KOPT-K1 (cell line): ENCODE results near the gene KCNQ5.

ENCODE experiments used
- H3K27ac ChIP-seq: fragments of 200-600 bp; sonication (generic); 2 replicates; pipeline ENCODE4 v1.5.1; 2016; ENCODE audit warnings: antibody characterized with exemption, mild to moderate bottlenecking, low read depth, low read length; ENCODE audit not compliant: poor library complexity, severe bottlenecking
- H3K36me3 ChIP-seq: fragments of 200-600 bp; sonication (generic); 2 replicates; pipeline ENCODE4 v1.5.1; 2017; ENCODE audit warnings: antibody characterized with exemption, mild to moderate bottlenecking, low read length, moderate library complexity; ENCODE audit not compliant: insufficient read depth
- H3K9me3 ChIP-seq: fragments of 200-600 bp; sonication (generic); 2 replicates; pipeline ENCODE4 v1.5.1; 2017; ENCODE audit warnings: antibody characterized with exemption, low read length, mild to moderate bottlenecking; ENCODE audit not compliant: insufficient read depth, poor library complexity, severe bottlenecking

The KCNQ5 gene

DNA sequence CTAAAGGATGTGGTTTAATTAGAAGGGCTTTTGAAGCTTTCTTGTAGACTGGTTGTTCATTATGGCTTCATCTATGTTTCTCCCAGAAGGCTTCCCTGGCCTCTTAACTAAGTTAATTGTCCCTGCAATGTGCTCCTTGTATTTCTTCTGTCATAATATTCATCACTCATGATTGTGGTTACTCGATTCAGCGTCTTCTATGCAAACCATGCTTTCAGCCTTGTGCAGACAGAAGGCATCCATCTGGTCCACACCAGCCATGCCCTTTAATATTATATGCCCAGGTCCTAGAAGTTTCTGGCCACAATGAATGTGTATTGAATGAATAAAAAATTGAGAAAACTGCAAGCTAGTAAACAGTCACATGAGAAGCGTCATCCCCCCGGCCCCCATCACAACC is 440.3 kb downstream of the KCNQ5 start:
- Histone ChIP-seq H3K27ac (no peak overlapping the region), H3K9me3 (no peaks in the 10 kb centered on the region), H3K36me3 (no peaks in the 10 kb centered on the region)

DNA sequence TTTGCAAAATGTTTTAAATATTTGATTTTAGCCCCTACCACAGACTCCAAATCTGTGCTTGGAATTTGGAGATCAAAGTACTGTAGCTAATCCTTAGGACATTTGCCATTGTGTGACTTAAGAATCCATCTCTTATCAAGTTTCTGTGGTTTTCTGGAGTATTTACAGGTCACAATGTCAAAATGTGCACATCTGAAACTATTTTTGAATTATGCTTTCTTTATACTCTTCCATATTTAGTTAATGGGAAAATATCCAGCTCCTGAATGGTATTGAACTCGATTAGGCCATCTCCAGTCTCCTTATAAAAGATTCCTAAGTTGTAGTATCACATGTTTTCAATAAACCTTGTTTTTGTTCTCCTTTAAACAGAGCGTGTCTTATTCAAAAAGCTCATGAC is 441.0 kb downstream of the KCNQ5 start:
- Histone ChIP-seq H3K27ac (no peak overlapping the region), H3K9me3 (no peaks in the 10 kb centered on the region), H3K36me3 (no peaks in the 10 kb centered on the region)

DNA sequence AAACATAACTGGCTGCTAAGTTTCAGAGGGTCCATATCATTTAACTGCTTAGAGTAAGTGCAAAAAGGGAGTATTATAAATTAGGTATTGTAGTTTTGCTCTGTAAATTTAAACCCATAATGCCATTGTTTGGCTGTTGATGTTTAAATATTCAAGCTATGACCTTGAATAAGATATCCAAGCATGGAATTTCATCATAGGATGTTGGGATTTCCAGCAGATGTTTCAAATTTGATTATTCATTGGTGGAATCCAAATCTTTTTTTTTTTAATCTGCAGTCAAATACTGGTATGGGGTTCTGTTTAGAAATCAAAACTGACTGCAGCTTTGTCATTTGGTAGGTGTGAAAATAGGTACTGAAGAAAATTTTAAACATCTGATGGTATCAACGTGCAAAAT is 442.4 kb downstream of the KCNQ5 start:
- H3K36me3 ChIP-seq: no peaks in the 10 kb centered on the region
- no peaks in the 10 kb centered on the region for H3K9me3 ChIP-seq
- H3K27ac ChIP-seq: no peak overlapping the region

DNA sequence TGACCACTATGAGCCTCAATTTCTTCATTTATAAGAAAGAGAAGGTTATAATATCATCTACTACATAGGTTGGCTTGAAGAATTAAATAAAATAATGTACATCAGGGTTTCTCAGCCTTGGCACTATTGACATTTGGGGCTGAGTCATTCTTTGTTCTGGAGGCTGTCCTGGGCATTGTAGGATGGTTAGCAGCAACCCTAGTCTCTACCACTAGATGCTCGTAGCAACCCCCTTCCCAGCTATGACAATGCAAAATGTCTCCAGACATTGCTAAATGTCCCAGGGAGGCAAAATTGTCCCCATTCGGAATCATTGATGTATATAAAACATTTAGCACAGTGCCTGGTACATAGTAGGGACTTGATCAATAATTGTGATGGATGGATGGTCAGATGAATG is 451.4 kb downstream of the KCNQ5 start:
- H3K27ac ChIP-seq: no peak overlapping the region
- no peaks in the 10 kb centered on the region for H3K36me3 ChIP-seq
- H3K9me3 ChIP-seq: no peaks in the 10 kb centered on the region

DNA sequence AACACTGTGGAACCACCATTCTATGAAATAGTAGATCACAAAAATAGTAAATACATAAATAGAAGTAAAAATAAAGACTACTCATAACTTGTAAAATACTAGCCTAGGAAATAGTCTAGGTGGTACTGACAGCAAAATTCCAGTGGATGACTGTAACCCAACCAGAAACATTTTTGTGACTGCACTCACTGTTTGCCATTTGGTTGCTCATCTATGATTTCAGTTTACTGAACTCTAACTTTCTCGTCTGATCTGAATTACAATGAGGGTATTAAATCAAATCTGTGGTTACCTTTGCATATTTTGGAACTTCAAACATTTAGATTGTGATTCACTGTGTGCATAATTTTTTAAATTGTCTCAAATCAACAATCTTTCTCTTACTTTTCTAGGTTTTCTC is 452.3 kb downstream of the KCNQ5 start:
- Histone ChIP-seq H3K27ac (no peak overlapping the region), H3K9me3 (no peaks in the 10 kb centered on the region), H3K36me3 (no peaks in the 10 kb centered on the region)

DNA sequence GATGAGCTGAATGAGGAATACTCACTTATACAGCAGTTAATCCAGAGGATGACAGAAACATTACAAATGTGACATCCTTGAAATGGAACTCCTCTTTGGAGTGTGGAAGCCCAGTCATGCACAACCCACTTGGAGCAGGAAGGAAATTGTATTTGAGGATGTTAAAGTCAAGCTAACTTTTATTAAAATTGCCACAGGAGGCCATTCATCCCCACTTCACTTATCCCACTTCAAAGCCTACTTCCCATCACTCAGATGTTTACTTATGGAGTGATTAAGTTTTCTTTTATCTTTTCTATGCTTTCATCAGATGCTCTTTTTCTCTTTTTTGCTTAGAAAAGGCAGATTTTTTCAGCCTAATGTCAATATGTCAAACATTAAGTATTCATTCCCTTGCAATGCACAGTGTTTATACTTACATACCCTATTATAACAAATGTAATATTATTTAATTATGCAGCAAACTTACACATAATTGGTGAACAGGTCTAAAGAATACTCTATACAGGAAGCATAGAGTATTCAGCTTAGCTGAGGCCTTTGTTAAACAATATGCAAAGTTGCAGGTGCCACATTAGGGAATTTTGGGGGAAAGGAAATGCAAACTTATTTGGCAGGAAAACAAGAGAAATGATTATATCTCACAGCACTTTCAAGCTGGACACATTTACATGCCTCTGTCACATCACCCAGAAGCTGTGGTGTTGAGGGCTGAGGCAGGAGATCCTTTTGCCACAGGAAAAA is 454.5 kb downstream of the KCNQ5 start:
- no peaks in the 10 kb centered on the region for H3K9me3 ChIP-seq
- H3K27ac ChIP-seq: no peak overlapping the region
- H3K36me3 ChIP-seq: no peaks in the 10 kb centered on the region

DNA sequence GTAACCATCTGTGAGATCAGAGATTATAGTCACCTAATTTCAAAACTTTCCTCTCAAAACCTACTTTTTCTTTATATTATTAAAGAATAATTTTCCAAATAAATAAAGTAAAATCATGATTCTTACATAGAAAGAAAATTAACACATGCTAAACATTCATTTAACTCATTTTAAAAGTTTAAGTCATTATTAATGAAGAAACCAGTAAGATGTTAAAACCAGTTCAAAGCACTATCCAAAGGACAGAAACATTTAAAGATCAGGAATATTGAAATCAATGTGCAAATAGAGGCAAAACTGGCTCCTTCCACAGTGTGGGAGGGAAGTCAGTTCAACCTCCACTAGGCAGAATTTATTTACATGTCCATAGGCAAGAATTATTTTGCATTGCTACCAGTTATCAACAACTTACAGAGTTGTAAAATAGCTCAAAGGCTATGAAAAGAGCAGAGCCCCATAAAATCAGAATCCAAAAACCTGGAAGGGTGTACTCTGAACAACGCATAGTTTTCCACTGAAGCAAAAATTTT is 456.5 kb downstream of the KCNQ5 start:
- no peaks in the 10 kb centered on the region for H3K36me3 ChIP-seq
- no peaks in the 10 kb centered on the region for H3K9me3 ChIP-seq
- H3K27ac ChIP-seq: no peak overlapping the region

DNA sequence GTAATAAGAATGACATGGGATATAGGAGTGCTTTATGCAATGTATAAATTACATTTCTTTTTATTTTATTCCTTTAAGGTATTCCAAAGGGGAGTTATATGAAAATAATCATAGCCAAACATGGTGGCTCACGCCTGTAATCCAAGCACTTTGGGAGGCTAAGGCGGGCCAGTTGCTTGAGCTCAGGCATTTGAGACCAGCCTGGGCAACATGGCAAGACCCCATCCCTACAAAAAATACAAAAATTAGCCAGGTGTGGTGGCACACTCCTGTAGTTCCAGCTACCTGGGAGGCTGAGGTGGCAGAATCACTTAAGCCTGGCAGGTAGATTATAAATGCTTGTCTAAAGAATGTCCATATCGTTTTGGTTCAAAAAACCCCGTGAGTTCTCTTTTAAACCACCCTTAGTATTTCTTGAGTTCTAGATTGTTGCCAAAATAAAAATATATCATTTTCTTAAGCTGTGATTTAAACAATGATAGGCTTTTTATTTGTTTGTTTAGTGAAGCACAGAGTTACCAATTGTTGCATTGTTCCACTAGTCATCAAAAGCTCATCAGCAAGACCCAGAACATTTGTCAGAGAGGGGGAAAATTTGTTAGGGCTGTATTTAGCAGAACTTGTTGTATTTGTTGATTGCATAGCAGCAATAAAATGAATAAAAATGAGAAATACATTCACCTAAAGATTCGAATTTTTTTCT is 457.2 kb downstream of the KCNQ5 start:
- Histone ChIP-seq H3K27ac (no peak overlapping the region), H3K9me3 (no peaks in the 10 kb centered on the region), H3K36me3 (no peaks in the 10 kb centered on the region)

DNA sequence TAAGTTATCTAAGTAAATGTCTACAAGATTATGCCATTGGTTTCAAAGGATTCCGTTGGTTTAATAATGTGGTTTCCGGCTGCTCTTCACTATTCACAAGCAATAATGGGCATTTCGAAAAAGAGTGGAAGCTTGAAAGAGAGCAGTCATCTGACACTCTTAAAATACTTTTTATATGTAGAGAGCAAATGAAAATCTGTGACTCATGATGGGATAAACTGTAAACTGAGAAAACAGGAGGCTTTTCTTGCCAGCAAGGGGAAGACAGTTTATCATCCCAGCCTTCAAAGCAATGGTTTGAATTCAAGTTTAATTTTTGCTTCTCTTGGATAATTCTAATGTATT is 457.7 kb downstream of the KCNQ5 start:
- Histone ChIP-seq H3K9me3 (no peaks in the 10 kb centered on the region), H3K36me3 (no peaks in the 10 kb centered on the region), H3K27ac (no peak overlapping the region)

DNA sequence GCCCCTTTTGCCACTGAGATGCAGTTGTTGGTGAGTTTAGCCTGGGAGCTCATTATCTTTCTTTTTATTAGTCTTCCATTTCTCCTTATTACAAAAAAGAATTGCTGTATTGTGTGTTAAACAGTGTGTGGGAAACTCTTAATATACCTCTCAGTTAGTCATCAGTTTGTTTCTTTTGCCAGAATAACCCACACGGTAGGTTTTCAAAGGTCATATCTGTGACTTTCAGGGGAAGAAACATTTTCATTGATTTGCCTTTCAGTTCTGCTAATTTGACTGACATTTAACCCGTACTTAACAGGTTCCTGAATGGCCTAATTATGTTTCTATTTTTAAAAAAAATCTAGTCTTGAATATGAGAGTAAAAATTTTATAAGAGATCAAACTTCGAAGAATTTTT is 458.1 kb downstream of the KCNQ5 start:
- Histone ChIP-seq H3K27ac (no peak overlapping the region), H3K9me3 (no peaks in the 10 kb centered on the region), H3K36me3 (no peaks in the 10 kb centered on the region)

DNA sequence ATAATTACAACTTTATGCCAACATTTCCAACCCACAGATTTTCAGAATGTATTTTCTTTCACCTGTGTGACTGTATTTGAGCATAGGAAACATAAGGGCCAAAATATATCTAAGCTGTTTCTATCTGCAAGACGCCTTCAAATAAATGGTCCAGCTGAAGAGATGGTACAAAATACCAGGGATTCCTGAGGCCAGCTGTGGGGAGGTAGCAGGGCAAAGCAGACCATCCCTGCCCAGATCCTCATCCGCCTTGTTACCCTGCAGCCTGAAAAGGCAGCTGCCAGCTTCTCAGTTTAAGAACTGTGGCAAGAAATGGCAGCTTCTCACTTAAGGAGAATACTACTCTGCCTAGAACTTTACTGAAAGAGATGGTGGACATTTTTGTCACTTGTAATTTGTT is 460.1 kb downstream of the KCNQ5 start:
- Histone ChIP-seq H3K27ac (no peak overlapping the region), H3K9me3 (no peaks in the 10 kb centered on the region), H3K36me3 (no peaks in the 10 kb centered on the region)

DNA sequence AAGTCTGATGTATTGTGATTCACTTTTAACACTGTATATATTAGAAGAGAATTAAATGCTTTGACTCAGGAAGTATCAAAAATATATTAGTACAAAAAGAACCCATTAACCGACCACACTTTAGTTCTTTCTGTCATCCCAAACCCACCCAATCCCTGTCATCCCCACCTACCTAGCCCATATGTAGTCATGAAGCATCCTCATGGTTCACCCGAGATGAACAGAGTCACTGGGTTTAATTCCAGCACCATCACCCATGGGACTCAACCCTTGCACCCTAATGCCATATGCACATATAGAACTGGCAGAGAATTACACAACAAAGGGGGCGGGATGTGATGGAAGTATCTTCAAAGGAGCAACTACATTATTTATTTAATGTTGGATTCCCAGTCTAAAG is 462.0 kb downstream of the KCNQ5 start:
- no peak overlapping the region for H3K27ac ChIP-seq
- no peaks in the 10 kb centered on the region for H3K9me3 ChIP-seq
- H3K36me3 ChIP-seq: no peaks in the 10 kb centered on the region

DNA sequence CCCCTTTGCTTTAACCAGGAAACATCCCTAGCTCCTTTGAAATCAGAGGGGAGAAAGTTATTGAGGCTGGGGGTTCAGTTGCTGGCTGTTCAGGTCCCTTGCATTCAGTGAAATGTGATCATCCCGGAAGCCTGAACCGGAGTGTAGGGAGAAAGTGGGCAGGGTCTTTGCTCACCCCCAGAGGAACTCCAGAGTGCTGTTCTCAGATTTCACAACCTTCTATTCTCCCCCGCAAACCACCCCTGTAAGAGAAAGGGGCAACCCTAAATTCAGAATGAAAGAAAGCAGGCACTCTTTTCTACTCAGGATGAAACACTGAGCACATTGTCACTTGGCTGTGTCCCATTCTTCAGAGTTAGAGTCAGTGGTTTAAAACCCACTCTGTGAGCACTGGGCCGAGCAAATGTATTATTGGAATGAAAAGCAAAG is 463.6 kb downstream of the KCNQ5 start:
- H3K9me3 ChIP-seq: no peaks in the 10 kb centered on the region
- H3K36me3 ChIP-seq: no peaks in the 10 kb centered on the region
- H3K27ac ChIP-seq: no peak overlapping the region

DNA sequence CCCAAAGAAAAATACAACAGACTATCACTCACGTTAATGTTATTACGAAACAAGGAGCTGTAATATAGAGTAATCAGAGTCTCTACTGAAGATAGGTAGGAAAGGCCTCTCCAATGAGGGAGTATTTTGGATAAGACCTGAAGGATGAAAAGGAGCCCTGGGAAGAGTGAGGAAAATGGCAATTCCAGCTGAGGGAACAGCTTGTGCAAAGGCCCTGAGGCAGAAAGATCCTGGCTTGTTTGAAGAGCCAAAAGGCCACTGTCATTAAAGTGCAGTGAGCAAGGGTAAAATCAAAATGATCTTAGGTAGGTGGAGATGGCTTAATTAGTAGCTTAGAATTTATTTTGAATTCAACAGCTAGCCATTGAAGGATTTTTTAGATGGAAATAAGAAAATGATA is 464.9 kb downstream of the KCNQ5 start:
- Histone ChIP-seq H3K9me3 (no peaks in the 10 kb centered on the region), H3K36me3 (no peaks in the 10 kb centered on the region), H3K27ac (no peak overlapping the region)

DNA sequence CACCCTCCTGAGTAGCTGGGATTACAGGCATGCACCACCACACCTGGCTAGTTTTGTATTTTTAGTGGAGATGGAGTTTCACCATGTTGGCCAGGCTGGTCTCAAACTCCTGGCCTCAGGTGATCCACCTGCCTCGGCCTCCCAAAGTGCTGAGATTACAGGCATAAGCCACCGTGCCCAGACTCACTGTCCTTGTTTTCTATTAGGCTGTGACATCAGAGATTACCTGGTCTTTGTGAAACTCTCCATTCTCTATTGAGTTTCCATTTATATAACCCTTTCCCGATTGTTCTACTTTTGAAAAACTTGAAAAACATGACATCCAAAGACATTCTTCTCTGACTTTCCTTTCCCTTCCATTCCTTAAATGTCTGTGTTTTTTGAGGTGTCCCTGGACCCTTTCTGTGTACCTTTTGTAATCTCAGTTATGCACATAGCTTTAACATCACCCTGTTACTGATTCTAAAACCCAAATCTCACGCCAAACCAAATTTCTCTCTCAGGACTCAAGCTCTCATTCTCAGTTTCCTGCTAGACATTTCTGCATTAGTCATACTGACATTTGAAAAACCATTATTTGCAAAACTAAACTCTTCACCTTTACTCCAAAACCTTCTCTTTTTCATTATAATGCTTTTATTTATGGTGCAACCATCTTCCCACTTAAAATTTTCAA is 466.4 kb downstream of the KCNQ5 start:
- Histone ChIP-seq H3K27ac (no peak overlapping the region), H3K36me3 (no peaks in the 10 kb centered on the region), H3K9me3 (no peaks in the 10 kb centered on the region)
